HG03442 (cell line): ENCODE data around the gene CRYGD.

Source experiments
- ATAC-seq: cut with Tn5 transposase; IDR thresholded peaks from one replicate; pipeline ENCODE4 v1.9.1; 2021; ENCODE audit warnings: mild to moderate bottlenecking, moderate library complexity; ENCODE audit not compliant: unreplicated experiment

Gene CRYGD

DNA sequence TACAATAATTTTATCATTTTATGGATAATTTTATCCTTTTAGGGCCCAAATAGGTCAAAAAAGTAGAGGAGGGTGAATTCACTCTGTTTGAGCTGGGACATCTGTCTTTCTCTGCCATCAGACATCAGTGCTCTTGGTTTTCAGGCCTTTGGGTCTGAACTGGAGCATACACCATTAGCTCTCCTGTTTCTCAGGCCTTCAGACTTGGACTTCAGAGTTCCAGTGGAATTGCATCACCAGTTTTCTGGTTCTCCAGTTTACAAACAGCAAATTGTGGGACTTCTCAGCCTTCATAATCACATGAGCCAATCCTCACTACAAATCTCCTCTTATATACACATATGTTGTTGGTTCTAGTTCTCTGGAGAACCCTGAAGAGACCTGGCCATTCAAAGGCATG lies 33.9 kb downstream of the CRYGD start:
- no peak for ATAC-seq

- no peak for ATAC-seq
These were observed 38.3 kb downstream of the CRYGD start for GRCh38 chr2:208086029-208086428.

DNA sequence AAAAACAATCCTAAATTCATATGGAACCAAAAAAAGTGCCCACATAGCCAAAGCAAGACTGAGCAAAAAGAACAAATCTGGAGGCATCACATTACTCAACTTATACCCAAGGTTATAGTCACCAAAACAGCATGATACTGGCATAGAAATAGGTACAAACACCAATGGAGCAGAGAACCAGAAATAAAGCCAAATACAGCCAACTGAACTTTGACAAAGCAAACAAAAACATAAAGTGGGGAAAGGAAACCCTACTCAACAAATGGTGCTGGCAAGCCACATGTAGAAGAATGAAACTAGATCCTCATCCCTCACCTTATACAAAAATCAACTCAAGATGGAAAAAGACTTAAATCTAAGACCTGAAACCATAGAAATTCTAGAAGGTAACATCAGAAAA lies 40.5 kb downstream of the CRYGD start:
- ATAC-seq, result no peak

DNA sequence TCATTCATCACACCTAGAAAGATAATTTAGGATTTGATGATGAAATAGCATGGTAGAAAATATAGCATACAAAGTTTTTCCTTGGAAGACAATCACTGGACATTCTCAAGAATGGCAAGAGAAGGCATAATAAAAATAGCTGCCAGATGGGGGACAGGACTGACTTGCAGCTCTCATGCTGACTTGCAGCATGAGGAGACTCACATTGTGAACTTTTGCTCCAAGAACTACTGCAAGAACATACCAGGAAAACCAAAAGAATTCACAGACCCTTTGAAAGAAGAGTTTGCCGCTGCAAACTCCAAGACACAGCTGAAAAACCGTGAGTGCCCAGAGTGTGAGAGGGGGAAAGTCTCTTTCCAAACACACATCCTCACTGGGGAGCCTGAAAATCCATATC lies 47.0 kb downstream of the CRYGD start:
- no peak for ATAC-seq

DNA sequence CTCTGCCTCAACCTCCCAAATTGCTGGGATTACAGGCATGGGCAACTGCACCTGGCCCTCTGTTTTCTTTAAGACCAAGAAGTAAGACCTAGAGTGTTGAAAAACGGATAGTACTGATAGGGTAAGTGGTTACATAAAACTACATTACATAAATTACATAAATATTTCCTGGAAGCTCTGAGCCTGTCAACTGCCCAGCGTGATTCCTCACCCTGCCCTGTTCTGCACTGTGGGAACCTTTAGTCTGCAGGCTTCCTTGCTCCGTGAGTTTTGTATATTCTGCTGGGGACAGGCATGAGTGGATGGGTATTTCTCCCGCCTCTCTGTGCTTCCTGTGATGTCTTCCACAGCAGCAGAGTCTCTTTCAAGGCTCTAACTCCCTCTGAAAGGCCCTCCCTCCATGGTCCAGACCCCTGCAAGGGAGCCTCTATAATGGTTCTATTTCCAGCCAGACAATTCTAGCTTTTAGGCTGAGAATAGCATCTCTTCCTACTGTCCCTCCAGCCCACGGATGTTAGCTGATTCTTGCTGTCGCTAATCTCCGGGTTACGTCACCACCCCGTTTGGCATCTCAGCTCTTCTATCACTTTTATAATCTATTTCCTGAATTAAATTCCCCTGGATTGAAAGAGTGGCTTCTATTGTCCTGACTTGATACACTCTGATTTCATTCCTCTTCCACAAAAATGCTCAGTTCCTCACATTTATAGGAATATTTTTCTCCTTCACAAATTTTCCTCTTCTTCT lies 49.5 kb downstream of the CRYGD start:
- no peak for ATAC-seq

GRCh38 chr2:208072250-208072892 lies 52.0 kb downstream of the CRYGD start:
- peak; percentile 85 for ATAC-seq
